Activated naive CD4-positive, alpha-beta T cell treated with Interleukin-2 at 50 U/mL for 16 hours (primary cell): ENCODE data around the gene ZNF44.
"Not testable (repeated sequence)": the region's sequence is repeated elsewhere in the genome, so short reads cannot be mapped to it uniquely, and the experiment has no call there.

Source experiments
- DNase-seq: peaks from one replicate; pipeline ENCODE4 v3.0.0-alpha.2; 2020

Gene ZNF44

GRCh38 chr19:12294249-12295158, at the start of gene ZNF44:
TSS of gene ZNF44 (minus strand) at chr19:12294883. CDS start at chr19:12294694, 189 bp downstream.
- DNase-seq: peak; percentile 96

- peak; percentile 99 for DNase-seq
Observed at GRCh38 chr19:12333162-12334159, 38.8 kb upstream of the ZNF44 start, which contains the start of gene ZNF563. TSS of gene ZNF563 (minus strand) at chr19:12333633. CDS start at chr19:12333482, 151 bp downstream.

GRCh38 chr19:12331211-12331941, 36.7 kb upstream of the ZNF44 start:
- DNase-seq: peak; percentile 82

- no peak for DNase-seq
Observed at GRCh38 chr19:12330340-12330739, 35.7 kb upstream of the ZNF44 start.

- no peak for DNase-seq
Observed at GRCh38 chr19:12325690-12326089, 31.0 kb upstream of the ZNF44 start.

- no peak for DNase-seq
Observed at GRCh38 chr19:12318782-12319413, 24.2 kb upstream of the ZNF44 start.

GRCh38 chr19:12314553-12314952, 19.9 kb upstream of the ZNF44 start:
- DNase-seq: no peak

- DNase-seq: not testable (repeated sequence)
Observed at GRCh38 chr19:12308891-12309290, 14.2 kb upstream of the ZNF44 start.

GRCh38 chr19:12295191-12295590, 508 bp upstream of the ZNF44 start:
- DNase-seq: no peak

GRCh38 chr19:12293777-12294248, 870 bp downstream of the ZNF44 start:
- peak; percentile 55 for DNase-seq

- no peak for DNase-seq
Observed at GRCh38 chr19:12289790-12290065, 5.0 kb downstream of the ZNF44 start.

- DNase-seq: no peak
Observed at GRCh38 chr19:12287958-12288500, 6.7 kb downstream of the ZNF44 start.

GRCh38 chr19:12284631-12285030, 10.1 kb downstream of the ZNF44 start:
- DNase-seq: no peak

- no peak for DNase-seq
Observed at GRCh38 chr19:12284226-12284625, 10.5 kb downstream of the ZNF44 start.

GRCh38 chr19:12278713-12279112, 16.0 kb downstream of the ZNF44 start:
- no peak for DNase-seq

GRCh38 chr19:12272980-12273901, 21.4 kb downstream of the ZNF44 start:
- DNase-seq: no peak

GRCh38 chr19:12272386-12272785, 22.3 kb downstream of the ZNF44 start:
- DNase-seq: no peak

GRCh38 chr19:12270854-12271253, 23.8 kb downstream of the ZNF44 start:
- no peak for DNase-seq

GRCh38 chr19:12265921-12266704, 28.6 kb downstream of the ZNF44 start:
- DNase-seq: no peak

- DNase-seq: no peak
Observed at GRCh38 chr19:12261554-12261953, 33.1 kb downstream of the ZNF44 start.
